BJ (cell line): ENCODE measurements around the gene DMXL2. TPM values are rescaled to one million over a fixed set of nuclear protein-coding genes. Genes with fewer than 3 reads are reported as not detected.
"Not testable (repeated sequence)": the region's sequence is repeated elsewhere in the genome, so short reads cannot be mapped to it uniquely, and the experiment has no call there.

ENCODE experiments used
- CTCF ChIA-PET: fragments of 350-600 bp; formaldehyde crosslinking; extraction: SDS; loops from one replicate; lab custom pipeline; 2021; ENCODE audit warnings: antibody characterized with exemption, inconsistent platforms; lab: Yijun Ruan, JAX
- POLR2A ChIA-PET: fragments of 300-600 bp; sonication (Branson Sonifier 250); formaldehyde crosslinking; extraction: SDS; loops from one replicate; lab custom pipeline; 2021; ENCODE audit warnings: antibody characterized with exemption; lab: Charles Lee
- DNase-seq: peaks from one replicate; pipeline ENCODE4 v3.0.0-alpha.2; 2011; ENCODE audit warnings: low read depth
- H3K27me3 ChIP-seq: 2 replicates; pipeline ENCODE4 v1.6.0; 2011; ENCODE audit warnings: low read length; ENCODE audit not compliant: control insufficient read depth, insufficient read depth
- H3K36me3 ChIP-seq: 2 replicates; pipeline ENCODE4 v1.5.1; 2011; ENCODE audit warnings: low read length; ENCODE audit not compliant: control insufficient read depth, insufficient read depth
- H3K4me3 ChIP-seq: 2 replicates; pipeline ENCODE4 v1.5.1; 2011; ENCODE audit warnings: low read depth, mild to moderate bottlenecking, control low read depth, low read length
- CTCF ChIP-seq: IDR thresholded peaks from 2 replicates; pipeline ENCODE4 v1.5.1; 2011; ENCODE audit warnings: low read depth, mild to moderate bottlenecking, control low read depth, inconsistent platforms, low read length, moderate library complexity; ENCODE audit not compliant: insufficient read depth
- polyA plus RNA-seq: library from polyadenylated mRNA; depleted of rRNA; stranded (reverse); fragments of >200 nt; gene quantifications from 2 replicates; pipeline ENCODE4 v1.2.3, GENCODE V29; 2011

DMXL2 gene
- polyA plus RNA-seq, 1 experiment: 3.8 TPM

DNA sequence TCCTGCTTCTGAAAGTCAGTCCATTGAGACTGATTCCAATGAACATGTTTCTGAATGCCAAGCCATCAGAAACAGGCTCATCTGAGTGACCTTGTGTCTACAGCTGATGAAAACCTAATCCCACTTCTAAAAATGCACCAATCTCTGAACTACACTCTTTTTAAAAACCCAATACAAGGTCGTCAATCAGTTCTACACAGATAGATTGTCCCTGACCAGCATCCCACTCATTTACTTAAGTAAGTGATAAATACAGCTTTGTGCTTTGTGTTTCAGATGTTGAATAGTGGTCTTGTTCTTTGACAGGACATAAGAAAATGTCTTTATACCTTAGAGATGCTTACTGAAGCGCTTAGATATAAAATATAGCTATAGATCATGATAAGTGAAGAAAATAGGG, 38.5 kb upstream of the DMXL2 start:
- DNase-seq: no peak
- no peaks in the 10 kb centered on the region for H3K27me3 ChIP-seq
- no peaks in the 10 kb centered on the region for H3K36me3 ChIP-seq
- ChIA-PET POLR2A (no interaction called here), CTCF (interaction anchor here (1.5 to 3.0 kb wide), 2 partner anchors 11 to 115 kb away, joined by 5 to 13 read pairs; no protein-coding TSS in a partner anchor)
- no peak for TF ChIP-seq CTCF
- H3K4me3 ChIP-seq: no peak overlapping the region

DNA sequence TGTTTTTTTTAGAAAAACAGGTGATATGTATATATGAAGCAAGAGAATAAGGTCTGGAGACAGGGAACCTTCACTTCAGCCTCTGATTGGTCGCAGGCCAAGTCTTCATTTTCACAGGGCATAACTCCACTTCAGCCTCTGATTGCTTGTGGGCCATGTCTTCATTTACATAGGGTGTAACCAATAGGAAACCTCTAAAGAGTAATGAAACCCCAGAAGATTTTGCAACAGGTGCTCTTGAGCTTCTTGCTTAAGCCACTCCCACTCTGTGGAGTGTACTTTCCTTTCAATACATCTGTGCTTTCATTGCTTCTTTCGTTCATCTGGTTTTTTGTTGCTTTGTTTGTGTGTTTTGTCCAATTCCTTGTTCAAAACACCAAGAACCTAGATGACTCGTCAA, 36.1 kb upstream of the DMXL2 start:
- Histone ChIP-seq H3K4me3 (no peak overlapping the region), H3K36me3 (no peaks in the 10 kb centered on the region), H3K27me3 (no peaks in the 10 kb centered on the region)
- POLR2A ChIA-PET: no interaction called here
- no peak for DNase-seq
- CTCF ChIA-PET: interaction anchor here (0.9 to 6.0 kb wide), 3 partner anchors 9 to 118 kb away, joined by 3 to 51 read pairs (median 3); no protein-coding TSS in a partner anchor
- no peak for TF ChIP-seq CTCF

GRCh38 chr15:51655401-51656057, 33.0 kb upstream of the DMXL2 start:
- POLR2A ChIA-PET, H3K36me3 ChIP-seq, H3K27me3 ChIP-seq, H3K4me3 ChIP-seq, DNase-seq: not testable (repeated sequence)
- CTCF ChIA-PET: interaction anchor here (6.0 kb wide), 1 partner anchor 120 kb away, joined by 51 read pairs; no protein-coding TSS in a partner anchor

DNA sequence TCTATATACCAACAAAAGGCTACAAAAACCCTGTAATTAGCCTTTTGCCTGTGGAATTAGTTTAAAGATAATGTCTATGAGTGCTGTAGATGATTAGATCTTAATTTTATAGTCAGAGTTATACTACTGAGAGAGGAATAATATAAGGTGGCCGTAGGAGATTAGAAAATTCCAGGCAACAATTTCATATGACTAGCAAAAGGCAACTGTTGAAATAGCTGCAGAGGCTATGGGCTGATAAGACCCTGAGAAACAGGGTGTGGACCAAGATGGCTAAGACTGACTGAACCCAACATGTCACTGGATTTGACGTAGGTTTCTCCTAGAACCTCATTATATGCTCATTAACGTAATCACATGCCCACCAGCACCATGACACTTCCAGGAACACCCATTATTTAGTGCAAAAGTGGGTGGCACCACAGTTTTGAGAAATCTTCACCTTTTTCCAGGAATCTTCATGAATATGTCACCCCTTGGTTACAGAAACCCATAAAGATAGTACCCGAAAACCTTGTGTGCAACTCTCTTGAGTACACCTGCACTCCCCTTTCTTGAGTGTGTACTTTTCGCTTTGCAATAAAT, 29.6 kb upstream of the DMXL2 start:
- Histone ChIP-seq H3K27me3 (peaks cover 3% of the 10 kb centered on the region), H3K4me3 (no peak overlapping the region), H3K36me3 (no peaks in the 10 kb centered on the region)
- TF ChIP-seq CTCF: no peak
- CTCF ChIA-PET: interaction anchor here (0.8 to 6.3 kb wide), 3 partner anchors 10 to 123 kb away, joined by 3 to 226 read pairs (median 3); no protein-coding TSS in a partner anchor
- POLR2A ChIA-PET: no interaction called here
- no peak for DNase-seq

DNA sequence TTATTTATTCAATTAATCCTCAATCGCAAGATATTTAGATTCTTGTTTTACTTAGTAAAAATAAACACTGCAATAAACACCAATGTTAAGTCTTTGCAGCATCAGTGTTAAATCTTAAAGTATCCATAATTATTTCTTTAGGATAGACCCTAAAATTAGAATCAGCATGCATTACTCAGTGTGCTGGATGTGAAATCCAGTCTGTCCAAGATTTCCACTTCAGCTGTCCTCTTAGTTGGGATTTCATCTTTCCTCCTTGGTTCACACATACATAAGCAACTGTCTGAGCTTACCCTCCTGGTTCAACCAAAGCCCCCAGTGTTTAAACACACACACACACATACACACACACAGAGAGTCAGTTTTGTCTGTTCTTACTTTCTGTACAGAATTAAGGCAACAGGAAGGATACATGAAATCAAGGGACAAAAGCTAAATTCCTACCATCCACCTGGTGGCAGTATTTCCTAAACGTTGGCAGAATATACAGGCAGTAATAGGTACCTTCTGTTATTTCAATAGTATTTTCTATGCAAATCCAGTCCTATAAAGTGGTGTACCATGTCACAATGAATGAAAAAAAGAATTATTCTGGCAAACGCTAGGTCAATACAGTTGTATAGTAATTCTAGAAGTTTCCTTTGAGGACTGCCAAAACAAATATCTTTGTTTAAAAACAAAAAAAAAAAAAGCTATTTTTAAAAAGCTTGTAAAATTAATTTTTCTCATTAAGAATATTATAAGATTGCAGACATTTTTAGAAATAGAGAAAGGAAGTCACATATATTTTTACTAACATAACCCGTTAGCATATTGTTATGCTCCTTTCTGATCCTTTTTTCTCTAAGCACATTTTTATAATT, 27.3 kb upstream of the DMXL2 start:
- DNase-seq: peak; percentile 35
- CTCF ChIA-PET: interaction anchor here (0.6 to 6.3 kb wide), 40 partner anchors 8 to 1156 kb away, joined by 3 to 226 read pairs (median 4); partner anchors contain the start of genes LYSMD2 and SCG3
- peaks cover 3% of the 10 kb centered on the region for H3K27me3 ChIP-seq
- peak; percentile 65 for TF ChIP-seq CTCF
- POLR2A ChIA-PET: no interaction called here
- no peaks in the 10 kb centered on the region for H3K36me3 ChIP-seq
- H3K4me3 ChIP-seq: no peak overlapping the region

DNA sequence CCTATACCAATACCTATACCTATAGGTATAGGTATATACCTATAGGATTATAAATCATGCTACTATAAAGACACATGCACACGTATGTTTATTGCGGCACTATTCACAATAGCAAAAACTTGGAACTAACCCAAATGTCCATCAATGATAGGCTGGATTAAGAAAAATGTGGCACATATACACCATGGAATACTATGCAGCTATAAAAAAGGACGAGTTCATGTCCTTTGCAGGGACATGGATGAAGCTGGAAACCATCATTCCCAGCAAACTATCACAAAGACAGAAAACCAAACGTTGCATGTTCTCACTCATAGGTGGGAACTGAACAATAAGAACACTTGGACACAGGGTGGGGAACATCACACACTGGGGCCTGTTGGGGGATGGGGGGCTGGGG, 26.1 kb upstream of the DMXL2 start:
- H3K27me3 ChIP-seq, POLR2A ChIA-PET, H3K4me3 ChIP-seq, H3K36me3 ChIP-seq, DNase-seq: not testable (repeated sequence)
- CTCF ChIA-PET: interaction anchor here (1.8 to 6.3 kb wide), 2 partner anchors 121 to 127 kb away, joined by 8 to 226 read pairs; no protein-coding TSS in a partner anchor

DNA sequence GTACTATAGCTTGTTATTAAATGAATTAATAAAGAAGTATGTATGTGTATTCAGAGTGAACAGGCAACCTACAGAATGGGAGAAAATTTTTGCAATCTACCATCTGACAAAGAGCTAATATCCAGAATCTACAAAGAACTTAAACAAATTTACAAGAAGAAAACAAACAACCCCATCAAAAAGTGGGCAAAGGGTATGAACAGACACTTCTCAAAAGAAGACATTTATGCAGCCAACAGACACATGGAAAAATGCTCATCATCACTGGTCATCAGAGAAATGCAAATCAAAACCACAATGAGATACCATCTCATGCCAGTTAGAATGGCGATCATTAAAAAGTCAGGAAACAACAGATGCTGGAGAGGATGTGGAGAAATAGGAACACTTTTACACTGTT, 25.5 kb upstream of the DMXL2 start:
- H3K27me3 ChIP-seq, POLR2A ChIA-PET: not testable (repeated sequence)

More for the DNA sequence above, 25.5 kb upstream of the DMXL2 start:
- not testable (repeated sequence) for H3K4me3 ChIP-seq, DNase-seq, H3K36me3 ChIP-seq
- CTCF ChIA-PET: interaction anchor here (1.0 to 6.3 kb wide), 4 partner anchors 22 to 269 kb away, joined by 3 to 226 read pairs (median 4); no protein-coding TSS in a partner anchor
